GM19397 (cell line): ENCODE measurements around the gene LZTS3.
"Not testable (repeated sequence)": the region's sequence is repeated elsewhere in the genome, so short reads cannot be mapped to it uniquely, and the experiment has no call there.

Experiments
- ATAC-seq: cut with Tn5 transposase; IDR thresholded peaks from one replicate; pipeline ENCODE4 v1.9.1; 2021; ENCODE audit warnings: mild to moderate bottlenecking, moderate library complexity; ENCODE audit not compliant: unreplicated experiment

The LZTS3 gene

GRCh38 chr20:3146732-3147341 lies 26.5 kb downstream of the LZTS3 start:
- no peak for ATAC-seq

DNA sequence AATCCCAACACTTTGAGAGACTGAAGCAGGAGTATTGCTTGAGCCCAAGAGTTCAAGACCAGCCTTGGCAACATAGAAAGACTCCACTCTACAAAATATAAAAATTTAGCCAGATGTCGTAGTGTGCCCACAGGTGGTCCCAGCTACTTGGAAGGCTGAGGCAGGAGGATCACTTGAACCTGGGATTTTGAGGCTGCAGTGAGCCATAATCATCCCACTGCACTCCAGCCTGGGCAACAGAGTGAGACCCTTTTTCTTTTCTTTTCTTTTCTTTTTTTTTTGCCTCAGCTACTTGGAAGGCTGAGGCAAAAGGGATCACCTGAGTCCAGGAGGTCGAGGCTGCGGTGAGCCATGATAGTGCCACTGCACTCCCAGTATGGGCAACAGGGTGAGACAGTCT lies 31.6 kb downstream of the LZTS3 start:
- ATAC-seq = no peak

GRCh38 chr20:3137492-3137891 lies 35.9 kb downstream of the LZTS3 start:
- no peak for ATAC-seq

DNA sequence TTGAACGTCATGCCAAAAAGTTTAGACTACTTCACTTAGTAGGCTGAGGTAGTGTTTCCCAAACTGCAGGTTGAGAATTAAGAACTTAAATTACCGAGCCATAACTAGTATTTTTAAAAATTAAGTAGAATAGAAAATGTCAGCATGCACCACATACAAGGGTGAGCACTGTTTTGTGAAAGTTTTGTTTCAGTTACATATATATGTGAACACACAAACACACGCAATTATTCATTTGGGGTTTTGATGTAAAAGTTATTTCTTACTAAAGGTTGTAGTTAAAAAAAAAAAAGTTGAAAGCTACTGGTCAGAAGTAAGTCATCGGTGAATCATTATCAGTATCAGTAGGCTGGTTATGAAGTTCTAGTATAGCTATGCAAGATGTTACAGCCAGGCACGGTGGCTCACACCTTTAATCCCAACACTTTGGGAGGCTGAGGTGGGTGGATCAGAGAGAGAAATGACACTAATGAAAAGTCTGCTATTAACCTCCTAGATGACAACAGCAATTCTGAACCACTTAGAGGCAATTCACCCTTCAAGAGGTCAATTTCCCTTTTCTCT lies 37.8 kb downstream of the LZTS3 start:
- ATAC-seq = no peak

DNA sequence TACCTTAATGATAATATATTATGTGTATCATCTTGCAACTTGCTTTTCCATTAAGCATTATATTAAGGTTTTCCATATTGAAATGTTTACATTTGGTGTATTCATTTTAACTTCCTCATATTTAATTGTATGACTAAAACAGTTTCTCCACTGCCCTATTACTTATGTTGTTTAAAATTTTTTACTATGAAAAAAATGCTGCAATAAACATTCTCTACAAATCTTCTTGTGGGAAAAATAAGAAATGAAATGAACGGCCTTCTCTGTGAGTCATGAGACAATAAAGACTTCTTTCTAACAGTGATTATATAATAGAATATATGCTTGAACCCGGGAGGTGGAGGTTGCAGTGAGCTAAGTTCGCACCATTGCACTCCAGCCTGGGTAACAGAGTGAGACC lies 39.2 kb downstream of the LZTS3 start:
- no peak for ATAC-seq

- no peak for ATAC-seq
Measured at GRCh38 chr20:3133155-3133554, 40.2 kb downstream of the LZTS3 start.

- no peak for ATAC-seq
Measured at GRCh38 chr20:3130051-3130600, 43.2 kb downstream of the LZTS3 start.

DNA sequence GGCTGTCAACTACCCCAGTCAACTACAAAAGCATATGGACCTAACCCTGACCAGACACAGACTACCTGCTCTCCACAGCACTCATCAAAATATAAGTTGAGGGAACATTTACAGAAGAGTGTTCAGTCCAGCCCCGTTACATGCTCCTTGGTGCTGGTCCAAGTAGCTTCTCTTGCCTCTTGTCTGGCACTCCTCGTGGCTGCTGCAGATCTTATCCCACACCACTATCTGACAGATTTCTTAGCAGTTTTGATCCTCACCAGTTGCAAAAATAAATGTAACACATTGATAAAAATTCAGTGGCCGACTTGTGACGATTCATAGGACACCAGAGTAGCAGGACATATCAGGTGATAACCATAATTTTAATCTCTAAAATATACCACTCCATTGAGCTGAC lies 44.3 kb downstream of the LZTS3 start:
- ATAC-seq = no peak

DNA sequence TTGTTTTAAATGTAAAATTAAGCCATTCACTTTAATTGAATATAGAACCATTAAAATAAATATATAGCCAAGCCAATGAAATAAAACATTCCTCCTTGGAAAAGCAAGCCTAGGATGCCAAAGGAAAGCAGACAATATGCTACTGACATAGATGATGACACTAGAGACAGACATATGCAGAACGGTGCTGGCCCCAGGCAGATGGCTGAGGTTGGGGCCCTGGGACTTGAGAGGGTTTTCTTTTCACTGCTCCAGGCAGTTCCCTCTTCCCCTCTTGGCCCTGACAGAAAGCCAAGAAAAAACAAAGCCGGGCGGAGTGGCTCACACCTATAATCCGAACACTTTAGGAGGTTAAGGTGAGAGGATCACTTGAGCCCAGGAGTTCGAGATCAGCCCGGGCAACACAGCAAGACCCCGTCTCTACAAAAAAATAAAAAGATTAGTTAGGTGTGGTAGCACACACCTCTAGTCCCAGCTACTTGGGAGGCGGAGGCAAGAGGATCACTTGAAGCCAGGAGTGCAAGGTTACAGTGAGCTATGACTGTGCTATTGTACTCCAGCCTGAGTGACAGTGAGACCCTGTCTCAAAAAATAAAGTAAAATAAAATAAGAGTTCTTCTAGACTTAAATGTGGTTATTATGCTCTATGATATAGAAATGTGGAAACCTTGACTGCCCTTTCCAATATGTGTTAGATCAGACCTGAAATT lies 44.9 kb downstream of the LZTS3 start:
- no peak for ATAC-seq

DNA sequence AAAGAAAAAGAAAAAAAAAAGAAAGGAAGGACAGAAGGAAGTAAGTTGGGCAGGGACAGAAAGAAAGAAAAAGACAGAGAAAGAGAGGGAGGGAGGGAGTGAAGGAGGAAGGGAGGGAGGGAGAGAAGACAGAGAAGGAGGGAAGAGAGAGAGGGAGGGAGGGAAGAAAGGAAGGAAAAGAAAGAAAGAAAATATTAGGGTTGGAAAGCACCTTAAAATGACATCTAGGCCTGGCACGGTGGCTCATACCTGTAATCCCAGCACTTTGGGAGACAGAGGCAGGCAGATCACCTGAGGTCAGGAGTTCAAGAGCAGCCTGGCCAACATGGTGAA lies 46.9 kb downstream of the LZTS3 start:
- ATAC-seq = no peak

DNA sequence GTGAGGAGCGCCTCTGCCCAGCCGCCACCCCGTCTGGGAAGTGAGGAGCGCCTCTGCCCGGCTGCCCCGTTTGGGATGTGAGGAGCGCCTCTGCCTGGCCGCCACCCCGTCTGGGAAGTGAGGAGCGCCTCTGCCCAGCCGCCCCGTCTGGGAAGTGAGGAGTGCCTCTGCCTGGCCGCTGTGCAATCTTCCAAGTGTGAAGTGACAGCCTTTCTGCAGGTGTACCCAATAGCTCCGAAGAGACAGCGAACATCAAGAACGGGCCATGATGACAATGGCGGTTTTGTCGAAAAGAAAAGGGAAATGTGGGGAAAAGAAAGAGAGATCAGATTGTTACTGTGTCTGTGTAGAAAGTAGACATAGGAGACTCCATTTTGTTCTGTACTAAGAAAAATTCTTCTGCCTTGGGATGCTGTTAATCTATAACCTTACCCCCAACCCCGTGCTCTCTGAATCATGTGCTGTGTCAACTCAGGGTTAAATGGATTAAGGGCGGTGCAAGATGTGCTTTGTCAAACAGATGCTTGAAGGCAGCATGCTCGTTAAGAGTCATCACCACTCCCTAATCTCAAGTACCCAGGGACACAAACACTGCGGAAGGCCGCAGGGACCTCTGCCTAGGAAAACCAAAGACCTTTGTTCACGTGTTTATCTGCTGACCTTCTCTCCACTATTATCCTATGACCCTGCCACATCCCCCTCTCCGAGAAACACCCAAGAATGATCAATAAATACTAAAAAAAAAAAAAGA lies 47.4 kb downstream of the LZTS3 start:
- ATAC-seq = not testable (repeated sequence)

- not testable (repeated sequence) for ATAC-seq
Measured at GRCh38 chr20:3124773-3125560, 48.4 kb downstream of the LZTS3 start.

GRCh38 chr20:3124163-3124562 lies 49.2 kb downstream of the LZTS3 start:
- not testable (repeated sequence) for ATAC-seq

GRCh38 chr20:3123542-3123941 lies 49.8 kb downstream of the LZTS3 start:
- ATAC-seq = no peak

- no peak for ATAC-seq
Measured at GRCh38 chr20:3121955-3122610, 51.3 kb downstream of the LZTS3 start.

- no peak for ATAC-seq
Measured at GRCh38 chr20:3121271-3121911, 52.0 kb downstream of the LZTS3 start.

GRCh38 chr20:3119044-3119443 lies 54.3 kb downstream of the LZTS3 start:
- ATAC-seq = no peak

GRCh38 chr20:3117839-3118379 lies 55.4 kb downstream of the LZTS3 start:
- not testable (repeated sequence) for ATAC-seq

DNA sequence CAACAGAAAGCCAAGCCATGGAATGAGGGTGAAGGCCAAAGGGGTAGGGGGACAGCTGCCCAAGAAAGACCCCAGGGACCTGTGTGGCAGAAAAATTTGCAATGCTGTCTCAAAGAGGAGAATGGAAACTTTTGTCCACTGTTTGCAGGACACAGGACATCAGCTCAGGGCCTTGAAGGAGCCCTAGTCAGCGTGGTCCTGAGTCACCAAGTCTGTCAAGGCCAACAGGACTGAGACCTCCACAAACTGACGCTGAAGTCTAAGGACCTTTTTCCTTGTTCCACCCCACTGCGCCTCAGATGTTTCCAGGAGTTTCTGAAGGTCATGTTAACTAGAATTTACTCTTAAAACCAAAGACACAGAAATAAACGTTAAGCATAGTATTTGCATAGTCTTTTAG lies 57.0 kb downstream of the LZTS3 start:
- ATAC-seq = no peak
